ENCODE data around the gene RAB31.

- TF ChIP-seq CTCF (IDR thresholded peaks at IDR 0.05 in 8 of 11, conservative IDR thresholded peaks at IDR 0.05 in 3 of 11): no peak
- no peak for TF ChIP-seq POLR2A (IDR thresholded peaks at IDR 0.05)
- TF ChIP-seq POLR2AphosphoS5 (IDR thresholded peaks at IDR 0.05): no peak
Observed at GRCh38 chr18:9834551-9834950, 126.5 kb downstream of the RAB31 start.
